Natural killer cell (primary cell): ENCODE data around the gene MOB2. TPM values are rescaled to one million over a fixed set of nuclear protein-coding genes. Genes with fewer than 3 reads are reported as not detected.

ENCODE experiments used
- ATAC-seq, 3 donors: fragments of 150-1000 bp in 2 of 3; fragments of 200-7000 bp in 1 of 3; cut with Tn5 transposase; 1 replicate in 1 of 3; 2 replicates in 2 of 3; pipeline ENCODE4 v1.10.0; 2021; ENCODE audit warnings: mild to moderate bottlenecking in 2 of 3, moderate library complexity in 2 of 3
- DNase-seq, 2 donors: peaks; one replicate each; pipeline versions ENCODE4 v3.0.0 to v3.0.0-alpha.2; 2013 to 2021; ENCODE audit warnings: mixed read lengths in 1 of 2
- H3K27ac ChIP-seq: one replicate; pipeline ENCODE4 v1.5.1; 2013; ENCODE audit warnings: mild to moderate bottlenecking, low read length
- H3K27me3 ChIP-seq: one replicate; pipeline ENCODE4 v1.6.1; 2013; ENCODE audit warnings: low read length; ENCODE audit not compliant: control insufficient read depth, insufficient read depth
- H3K36me3 ChIP-seq: one replicate; pipeline ENCODE4 v1.6.1; 2013; ENCODE audit warnings: low read length; ENCODE audit not compliant: control insufficient read depth, insufficient read depth
- H3K4me1 ChIP-seq: one replicate; pipeline ENCODE4 v1.6.1; 2013; ENCODE audit warnings: low read length; ENCODE audit not compliant: control insufficient read depth, insufficient read depth
- H3K4me3 ChIP-seq: one replicate; pipeline ENCODE4 v1.5.1; 2013; ENCODE audit warnings: low read length
- H3K9me3 ChIP-seq: one replicate; pipeline ENCODE4 v1.6.1; 2013; ENCODE audit warnings: low read length; ENCODE audit not compliant: control insufficient read depth, insufficient read depth
- H3K27ac Mint-ChIP-seq, 2 donors: one replicate each; pipeline ENCODE4 v1.8.0; 2022; ENCODE audit warnings: mild to moderate bottlenecking in 2 of 2, mixed read lengths in 2 of 2, moderate library complexity in 1 of 2
- H3K27me3 Mint-ChIP-seq, 2 donors: one replicate each; pipeline ENCODE4 v1.8.0; 2022; ENCODE audit warnings: low read depth in 2 of 2, mixed read lengths in 2 of 2
- H3K36me3 Mint-ChIP-seq: one replicate; pipeline ENCODE4 v1.8.0; 2022; ENCODE audit warnings: mixed read lengths
- H3K4me1 Mint-ChIP-seq, 2 donors: one replicate each; pipeline ENCODE4 v1.8.0; 2022; ENCODE audit warnings: mixed read lengths in 2 of 2
- H3K4me3 Mint-ChIP-seq: one replicate; pipeline ENCODE4 v1.8.0; 2022; ENCODE audit warnings: mild to moderate bottlenecking, moderate library complexity, mixed read lengths
- H3K9me3 Mint-ChIP-seq, 2 donors: one replicate each; pipeline ENCODE4 v1.8.0; 2022; ENCODE audit warnings: mixed read lengths in 2 of 2
- WGBS: methylation state at CpG from one replicate; pipeline ENCODE4 v1.1.7; 2013; ENCODE audit warnings: missing lambda C conversion rate; ENCODE audit not compliant: insufficient coverage; 5-methylcytosine and 5-hydroxymethylcytosine counted together
- intact Hi-C: fragments of 100-400 bp; cut with micrococcal nuclease; formaldehyde crosslinking; loops from one replicate; pipeline ENCODE4 v1.14.2; 2022
- total RNA-seq, 4 donors: library from RNA; stranded (reverse); fragments of 120-200 nt in 1 of 4; gene quantifications; one replicate each; pipeline versions ENCODE4 v1.2.3 to v1.2.4, GENCODE V29; 2013 to 2022
- TF ChIP-seq, protein P1 (sequence below): fragments of 200-600 bp; IDR thresholded peaks from one replicate; pipeline ENCODE4 v1.8.0; 2022; ENCODE audit warnings: antibody characterized with exemption

MOB2 gene
- total RNA-seq, 3 donors from 2014 or later (not counting 1 experiment from before 2014, with no cell fraction given), result 61.9 to 79.6 (median 78.5) TPM

DNA sequence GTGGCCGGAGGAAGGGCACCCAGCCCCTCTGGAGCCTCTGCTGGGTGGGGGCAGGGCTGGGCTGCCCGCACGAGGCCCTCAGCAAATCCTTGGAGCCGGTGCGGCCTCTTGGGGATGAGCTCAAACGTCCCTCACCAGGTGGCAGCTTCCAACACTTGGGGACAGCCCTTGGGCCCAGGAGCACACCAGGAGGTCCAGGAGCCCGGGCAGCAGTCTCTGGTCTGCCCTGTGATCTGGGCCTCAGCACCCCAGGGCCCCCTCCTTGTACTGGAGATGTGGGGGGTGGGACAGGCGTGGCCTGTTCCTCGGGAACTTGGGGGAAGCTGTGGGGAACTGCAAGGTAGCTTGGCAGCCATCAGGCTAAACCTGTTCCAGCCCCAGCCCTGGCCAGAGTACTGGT, 40.0 kb downstream of the MOB2 start:
- intact Hi-C loops, result no loop called here
- no peak for ATAC-seq

DNA sequence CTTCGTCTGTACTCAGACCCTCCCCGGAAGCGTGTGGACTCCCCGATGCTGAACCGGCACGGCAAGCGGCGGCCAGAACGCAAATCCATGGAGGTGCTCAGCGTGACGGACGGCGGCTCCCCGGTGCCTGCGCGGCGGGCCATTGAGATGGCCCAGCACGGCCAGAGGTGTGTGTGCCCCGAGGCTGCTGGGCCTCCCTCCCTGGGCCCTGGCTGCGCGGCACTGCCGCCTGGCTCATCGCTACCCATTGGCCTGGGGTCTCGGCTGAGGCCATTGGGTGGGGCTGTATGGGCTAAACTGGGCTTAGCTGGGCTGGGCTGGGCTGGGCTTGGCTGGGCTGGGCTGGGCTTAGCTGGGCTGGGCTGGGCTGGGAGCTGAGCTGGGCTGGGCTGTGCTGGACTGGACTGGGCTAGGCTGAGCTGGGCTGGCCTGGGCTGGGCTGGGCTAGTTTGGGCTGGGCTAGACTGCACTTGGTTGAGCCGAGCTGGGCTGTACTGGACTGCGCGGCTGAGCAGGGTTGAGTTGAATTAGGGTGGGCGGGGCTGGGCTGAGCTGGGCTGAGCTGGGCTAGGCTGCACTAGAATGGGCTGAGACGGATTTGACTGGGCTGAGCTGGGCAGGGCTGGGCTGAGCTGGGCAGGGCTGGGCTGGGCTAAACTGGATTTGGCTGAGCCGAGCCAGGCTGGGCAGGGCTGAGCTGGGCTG, 40.7 kb downstream of the MOB2 start:
- 94% methylated on average over 30 of the region's 30 CpGs for WGBS
- H3K4me1 Mint-ChIP-seq, result no peaks in the 10 kb centered on the region
- no peaks in the 10 kb centered on the region for H3K36me3 ChIP-seq

More for the DNA sequence above, 40.0 kb downstream of the MOB2 start:
- Mint-ChIP-seq H3K36me3 (no peaks in the 10 kb centered on the region), H3K4me3 (no peak overlapping the region), H3K4me1 (no peaks in the 10 kb centered on the region), H3K27ac (no peak overlapping the region), H3K27me3 (no peaks in the 10 kb centered on the region), H3K9me3 (no peaks in the 10 kb centered on the region)
- TF ChIP-seq, protein P1, sequence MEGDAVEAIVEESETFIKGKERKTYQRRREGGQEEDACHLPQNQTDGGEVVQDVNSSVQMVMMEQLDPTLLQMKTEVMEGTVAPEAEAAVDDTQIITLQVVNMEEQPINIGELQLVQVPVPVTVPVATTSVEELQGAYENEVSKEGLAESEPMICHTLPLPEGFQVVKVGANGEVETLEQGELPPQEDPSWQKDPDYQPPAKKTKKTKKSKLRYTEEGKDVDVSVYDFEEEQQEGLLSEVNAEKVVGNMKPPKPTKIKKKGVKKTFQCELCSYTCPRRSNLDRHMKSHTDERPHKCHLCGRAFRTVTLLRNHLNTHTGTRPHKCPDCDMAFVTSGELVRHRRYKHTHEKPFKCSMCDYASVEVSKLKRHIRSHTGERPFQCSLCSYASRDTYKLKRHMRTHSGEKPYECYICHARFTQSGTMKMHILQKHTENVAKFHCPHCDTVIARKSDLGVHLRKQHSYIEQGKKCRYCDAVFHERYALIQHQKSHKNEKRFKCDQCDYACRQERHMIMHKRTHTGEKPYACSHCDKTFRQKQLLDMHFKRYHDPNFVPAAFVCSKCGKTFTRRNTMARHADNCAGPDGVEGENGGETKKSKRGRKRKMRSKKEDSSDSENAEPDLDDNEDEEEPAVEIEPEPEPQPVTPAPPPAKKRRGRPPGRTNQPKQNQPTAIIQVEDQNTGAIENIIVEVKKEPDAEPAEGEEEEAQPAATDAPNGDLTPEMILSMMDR, result no peak
- 82% methylated on average over 9 of the region's 9 CpGs for WGBS
- Histone ChIP-seq H3K36me3 (no peaks in the 10 kb centered on the region), H3K27me3 (no peaks in the 10 kb centered on the region), H3K27ac (no peak overlapping the region), H3K4me1 (no peaks in the 10 kb centered on the region), H3K9me3 (no peaks in the 10 kb centered on the region), H3K4me3 (no peak overlapping the region)
- no peak for DNase-seq

DNA sequence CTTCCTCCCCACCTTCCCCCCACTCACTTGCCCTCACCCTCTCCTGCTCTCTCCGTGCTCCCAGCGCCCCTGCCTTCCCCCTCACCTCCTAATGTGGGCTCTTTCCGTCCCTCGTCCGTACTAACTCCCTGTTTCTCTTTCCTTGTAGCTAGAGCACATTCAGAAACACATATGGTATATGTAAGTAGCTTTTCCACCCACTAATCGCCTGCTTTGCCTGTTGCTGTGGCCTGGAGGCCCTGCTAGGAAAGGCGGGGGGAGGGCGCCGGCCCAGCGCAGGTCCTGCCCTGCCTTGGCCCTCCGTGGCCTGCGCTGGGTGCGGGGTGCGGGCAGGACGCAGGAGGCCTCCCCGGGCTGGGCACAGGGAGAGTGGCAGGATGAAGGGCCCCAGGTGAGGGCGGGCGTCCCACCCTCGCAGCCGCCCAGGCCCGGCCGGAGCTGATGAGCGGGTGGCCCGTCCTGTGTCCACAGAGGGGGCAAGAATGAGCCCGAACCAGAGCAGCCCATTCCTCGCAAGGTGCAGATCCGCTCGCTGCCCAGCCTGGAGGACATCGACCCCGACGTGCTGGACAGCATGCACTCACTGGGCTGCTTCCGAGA, 41.7 kb downstream of the MOB2 start:
- Mint-ChIP-seq H3K27me3 (no peaks in the 10 kb centered on the region), H3K36me3 (no peaks in the 10 kb centered on the region), H3K9me3 (no peaks in the 10 kb centered on the region), H3K4me3 (no peak overlapping the region), H3K27ac (no peak overlapping the region), H3K4me1 (no peaks in the 10 kb centered on the region)
- H3K36me3 ChIP-seq, result no peaks in the 10 kb centered on the region
- intact Hi-C loops, result no loop called here
- DNase-seq (no peak), ATAC-seq (no peak)
- H3K9me3 ChIP-seq, result no peaks in the 10 kb centered on the region
- H3K27me3 ChIP-seq, result no peaks in the 10 kb centered on the region
- TF ChIP-seq, protein P1, result no peak
- no peak overlapping the region for H3K27ac ChIP-seq
- no peak overlapping the region for H3K4me3 ChIP-seq
- WGBS, result 93% methylated on average over 29 of the region's 32 CpGs
- no peaks in the 10 kb centered on the region for H3K4me1 ChIP-seq

More for the DNA sequence above, 40.7 kb downstream of the MOB2 start:
- no peak overlapping the region for H3K4me3 ChIP-seq
- TF ChIP-seq, protein P1, result no peak
- H3K27ac ChIP-seq, result no peak overlapping the region
- no peaks in the 10 kb centered on the region for H3K9me3 Mint-ChIP-seq
- ATAC-seq (no peak), DNase-seq (no peak)
- H3K27me3 ChIP-seq, result no peaks in the 10 kb centered on the region
- no peaks in the 10 kb centered on the region for H3K9me3 ChIP-seq
- intact Hi-C loops, result no loop called here
- no peaks in the 10 kb centered on the region for H3K36me3 Mint-ChIP-seq
- H3K4me1 ChIP-seq, result no peaks in the 10 kb centered on the region
- H3K27ac Mint-ChIP-seq, result no peak overlapping the region
- no peaks in the 10 kb centered on the region for H3K27me3 Mint-ChIP-seq
- no peak overlapping the region for H3K4me3 Mint-ChIP-seq
